Measurements from ENCODE around the gene RNF44. TPM values are rescaled to one million over a fixed set of nuclear protein-coding genes. Genes with fewer than 3 reads are reported as not detected.

The RNF44 gene
- total and polyA plus RNA-seq, 2 donors (not counting 3 experiments of a cell fraction or from before 2014, with no cell fraction given), result 19.8 to 50.2 TPM

GRCh38 chr5:176581361-176581760, 44.2 kb upstream of the RNF44 start:
- ChIA-PET POLR2A (no interaction called here), CTCF (no interaction called here)
- intact Hi-C loops (cut with micrococcal nuclease) (no loop called here), dilution Hi-C loops (cut with MboI; ENCODE audit: extremely low pct_ligation_motif_present, low sequenced_read_pairs) (no loop called here)
- Histone ChIP-seq H3K4me2 (ENCODE audit: insufficient read depth, low read length) (no peak overlapping the region), H3K9ac (replicated peaks; ENCODE audit: extremely low read depth, insufficient read depth, low read length) (no peak overlapping the region), H4K20me1 (replicated peaks; ENCODE audit: control insufficient read depth, extremely low read depth, insufficient read depth, low read length) (no peaks in the 10 kb centered on the region), H3K79me2 (ENCODE audit: control insufficient read depth, insufficient read depth, low read length) (no peaks in the 10 kb centered on the region), H3K4me1 (ENCODE audit: control insufficient read depth, extremely low read depth, insufficient read depth, low read length) (no peaks in the 10 kb centered on the region), H3K4me3 (replicated peaks in 1 of 3; ENCODE audit: insufficient read depth in 1 of 3, low read depth in 1 of 3, low read length in 3 of 3) (no peak overlapping the region), H3K9me3 (replicated peaks; ENCODE audit: control insufficient read depth, insufficient read depth, low read length) (no peaks in the 10 kb centered on the region), H2AFZ (ENCODE audit: low read depth, low read length) (no peak overlapping the region), H3K9me1 (replicated peaks; ENCODE audit: control insufficient read depth, extremely low read depth, insufficient read depth, low read length) (no peaks in the 10 kb centered on the region), H3K36me3 (ENCODE audit: control insufficient read depth in 2 of 2, extremely low read depth in 1 of 2, insufficient read depth in 2 of 2, low read length in 2 of 2) (no peaks in the 10 kb centered on the region), H3K27ac (ENCODE audit: insufficient read depth, low read depth, low read length) (no peak overlapping the region), H3K27me3 (ENCODE audit: control insufficient read depth in 2 of 2, insufficient read depth in 2 of 2, low read length in 2 of 2) (no peaks in the 10 kb centered on the region)
- no TSS peak for BruUV-seq (replicated peaks)
- DNase-seq (ENCODE audit: low read depth, low spot score) (no peak), FAIRE-seq (no peak)
- TF ChIP-seq MYC (IDR thresholded peaks at IDR 0.05; ENCODE audit: low read depth, low read length) (no peak), POLR2A (IDR thresholded peaks at IDR 0.05; ENCODE audit: low read depth, low read length) (no peak), POLR2AphosphoS5 (IDR thresholded peaks at IDR 0.05; ENCODE audit: insufficient read depth, low read depth, low read length) (no peak), MAX (IDR thresholded peaks at IDR 0.05; ENCODE audit: insufficient read depth, insufficient read length) (no peak), GATA2 (IDR thresholded peaks at IDR 0.05; ENCODE audit: insufficient read depth, insufficient read length, low read depth, low read length) (no peak), FOS (IDR thresholded peaks at IDR 0.05; ENCODE audit: borderline replicate concordance, insufficient read depth, low read length) (no peak), CTCF (IDR thresholded peaks at IDR 0.05; ENCODE audit: extremely low read depth in 1 of 2, insufficient read depth in 1 of 2, low read depth in 1 of 2, low read length in 2 of 2) (no peak), EZH2 (IDR thresholded peaks at IDR 0.05; ENCODE audit: borderline replicate concordance, low read depth, low read length, severe bottlenecking) (no peak), JUN (IDR thresholded peaks at IDR 0.05; ENCODE audit: borderline replicate concordance, insufficient read depth, insufficient read length, low read depth) (no peak)
